ENCODE results near the gene RPS6KL1. TPM values are rescaled to one million over a fixed set of nuclear protein-coding genes. Genes with fewer than 3 reads are reported as not detected.

Gene RPS6KL1
- total RNA-seq, 1 experiment from 2014 or later = 18.8 TPM

- Histone ChIP-seq H3K9ac (ENCODE audit: extremely low read depth, insufficient read length, low read length) (no peak overlapping the region), H4K91ac (ENCODE audit: insufficient read length, low read depth, low read length) (no peak overlapping the region), H3K27ac (ENCODE audit: insufficient read length, low read depth, low read length) (no peak overlapping the region), H3K56ac (ENCODE audit: insufficient read length, low read depth, low read length) (no peak overlapping the region), H2AK5ac (ENCODE audit: insufficient read length, low read length) (no peak overlapping the region), H4K20me1 (ENCODE audit: control insufficient read depth, insufficient read depth, insufficient read length) (no peaks in the 10 kb centered on the region), H2BK12ac (ENCODE audit: insufficient read length, low read depth, low read length) (no peak overlapping the region), H3K9me3 (ENCODE audit: control insufficient read depth, low read depth, low read length) (no peaks in the 10 kb centered on the region), H2AFZ (ENCODE audit: low read length) (no peak overlapping the region), H2BK5ac (ENCODE audit: insufficient read length, low read length) (no peak overlapping the region), H3K4me1 (ENCODE audit: insufficient read depth, low read length) (no peaks in the 10 kb centered on the region), H3K23ac (ENCODE audit: insufficient read length, low read depth, low read length) (no peak overlapping the region), H4K5ac (ENCODE audit: insufficient read length, low read depth, low read length) (no peak overlapping the region), H3K4me2 (ENCODE audit: insufficient read depth, insufficient read length, low read length) (no peak overlapping the region), H3K79me2 (ENCODE audit: insufficient read depth, low read length) (no peaks in the 10 kb centered on the region), H2BK20ac (ENCODE audit: low read depth, low read length, poor library complexity, severe bottlenecking) (no peak overlapping the region), H2BK15ac (ENCODE audit: low read depth, low read length) (no peak overlapping the region), H3K79me1 (ENCODE audit: insufficient read depth, low read depth, low read length, poor library complexity, severe bottlenecking) (no peaks in the 10 kb centered on the region), H3T11ph (ENCODE audit: low read length) (no peak overlapping the region), H3K27me3 (ENCODE audit: insufficient read depth, low read length) (no peaks in the 10 kb centered on the region), H2BK120ac (ENCODE audit: low read depth, low read length, poor library complexity, severe bottlenecking) (no peak overlapping the region), H3K23me2 (ENCODE audit: insufficient read length, low read depth, low read length, poor library complexity, severe bottlenecking) (no peaks in the 10 kb centered on the region), H3K4ac (ENCODE audit: low read depth, low read length) (no peak overlapping the region), H3K14ac (ENCODE audit: insufficient read depth, low read length) (no peak overlapping the region), H4K8ac (replicated peaks; ENCODE audit: insufficient read length, low read depth, low read length) (no peak overlapping the region), H3K18ac (ENCODE audit: insufficient read length, low read depth, low read length) (no peak overlapping the region)
- Mint-ChIP-seq H3K9me3 (no peaks in the 10 kb centered on the region), H3K4me1 (0 out of 4 replicates have a peak, but pooled peaks cover 0 to 2% of the 10 kb centered on the region in 2 experiments), H3K27ac (no peak overlapping the region), H3K27me3 (ENCODE audit: low read depth) (peaks cover 3% of the 10 kb centered on the region; the same call in 1 of the 2 replicates), H3K4me3 (no peak overlapping the region), H3K36me3 (ENCODE audit: insufficient read depth in 1 of 3, low read depth in 3 of 3) (no peaks in the 10 kb centered on the region)
- TF ChIP-seq, protein P1, sequence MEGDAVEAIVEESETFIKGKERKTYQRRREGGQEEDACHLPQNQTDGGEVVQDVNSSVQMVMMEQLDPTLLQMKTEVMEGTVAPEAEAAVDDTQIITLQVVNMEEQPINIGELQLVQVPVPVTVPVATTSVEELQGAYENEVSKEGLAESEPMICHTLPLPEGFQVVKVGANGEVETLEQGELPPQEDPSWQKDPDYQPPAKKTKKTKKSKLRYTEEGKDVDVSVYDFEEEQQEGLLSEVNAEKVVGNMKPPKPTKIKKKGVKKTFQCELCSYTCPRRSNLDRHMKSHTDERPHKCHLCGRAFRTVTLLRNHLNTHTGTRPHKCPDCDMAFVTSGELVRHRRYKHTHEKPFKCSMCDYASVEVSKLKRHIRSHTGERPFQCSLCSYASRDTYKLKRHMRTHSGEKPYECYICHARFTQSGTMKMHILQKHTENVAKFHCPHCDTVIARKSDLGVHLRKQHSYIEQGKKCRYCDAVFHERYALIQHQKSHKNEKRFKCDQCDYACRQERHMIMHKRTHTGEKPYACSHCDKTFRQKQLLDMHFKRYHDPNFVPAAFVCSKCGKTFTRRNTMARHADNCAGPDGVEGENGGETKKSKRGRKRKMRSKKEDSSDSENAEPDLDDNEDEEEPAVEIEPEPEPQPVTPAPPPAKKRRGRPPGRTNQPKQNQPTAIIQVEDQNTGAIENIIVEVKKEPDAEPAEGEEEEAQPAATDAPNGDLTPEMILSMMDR (conservative IDR thresholded peaks at IDR 0.05) = no peak
- no peak for DNase-seq
- WGBS (ENCODE audit: extremely low coverage, insufficient read length, low lambda C conversion rate) = no CpG with 5 or more reads among the region's 5 CpGs
Observed at GRCh38 chr14:74867673-74868072, 55.4 kb downstream of the RPS6KL1 start.
